Stimulated activated CD4-positive, alpha-beta T cell treated with anti-CD3 and anti-CD28 coated beads, Interleukin-1b, Interleukin-23, amount 100 ng/mL, for 1 hour (primary cell): ENCODE measurements around the gene PPP6C.
"Not testable (repeated sequence)": the region's sequence is repeated elsewhere in the genome, so short reads cannot be mapped to it uniquely, and the experiment has no call there.

Experiments
- DNase-seq, 2 donors: peaks; one replicate each; pipeline ENCODE4 v3.0.0-alpha.2; 2020; ENCODE audit warnings: low read depth in 2 of 2

PPP6C gene

DNA sequence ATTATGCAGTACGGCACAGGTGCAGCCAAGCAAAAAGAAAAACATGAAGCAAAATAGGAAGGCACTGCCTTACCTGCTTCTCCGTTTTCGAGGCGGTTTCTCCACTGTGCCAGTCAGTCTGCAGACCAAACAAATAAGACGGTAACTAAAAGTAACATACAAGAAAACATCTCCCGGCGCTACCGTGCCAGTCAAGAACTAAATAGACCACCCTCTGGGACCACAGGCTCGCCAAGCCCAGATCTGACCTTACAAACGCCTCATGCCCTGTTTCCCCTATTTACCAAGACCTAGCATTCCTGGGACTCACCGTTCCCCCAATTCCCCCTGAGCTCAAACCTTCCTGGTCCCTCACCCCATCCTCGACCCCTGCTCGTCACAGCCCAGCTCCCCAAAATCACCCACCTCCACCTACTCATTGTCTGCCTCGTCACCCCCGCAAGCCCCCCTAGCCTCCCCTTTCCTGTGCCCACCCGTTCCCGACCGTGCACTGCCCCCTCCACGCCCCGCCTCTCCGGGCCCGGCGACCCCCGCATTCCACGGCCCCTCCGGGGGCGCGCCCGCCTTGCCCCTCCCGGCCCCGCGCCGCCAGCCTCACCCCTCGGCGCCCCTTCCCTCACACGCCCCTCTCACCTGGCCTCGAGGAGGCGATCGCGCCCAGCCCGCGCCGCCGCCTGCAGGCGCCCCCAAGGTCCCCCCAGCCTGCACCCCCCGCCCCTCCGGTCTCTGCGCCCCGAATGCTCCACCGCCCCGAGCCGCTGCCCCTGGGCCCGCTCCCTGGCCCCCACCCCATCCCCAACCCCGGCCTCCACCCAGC, 46.8 kb downstream of the PPP6C start:
- no peak for DNase-seq

DNA sequence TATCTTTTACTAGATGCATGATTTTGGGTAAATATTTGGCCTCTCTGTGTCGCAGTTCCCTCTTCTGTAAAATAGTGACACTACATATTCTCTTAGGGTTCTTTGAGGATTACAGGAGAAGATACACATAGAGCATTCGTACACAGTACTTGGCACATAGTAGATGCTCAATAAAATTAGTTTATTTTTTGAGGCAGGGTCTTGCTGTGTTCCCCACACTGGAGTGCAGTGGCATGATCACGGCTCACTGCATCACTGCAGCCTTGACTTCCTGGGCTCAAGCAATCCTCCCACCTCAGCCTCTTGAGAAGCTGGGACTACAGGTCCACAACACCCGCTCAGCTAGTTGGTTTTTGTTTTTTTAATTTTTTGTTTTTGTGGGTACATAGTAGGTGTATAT, 47.9 kb downstream of the PPP6C start:
- no peak for DNase-seq

DNA sequence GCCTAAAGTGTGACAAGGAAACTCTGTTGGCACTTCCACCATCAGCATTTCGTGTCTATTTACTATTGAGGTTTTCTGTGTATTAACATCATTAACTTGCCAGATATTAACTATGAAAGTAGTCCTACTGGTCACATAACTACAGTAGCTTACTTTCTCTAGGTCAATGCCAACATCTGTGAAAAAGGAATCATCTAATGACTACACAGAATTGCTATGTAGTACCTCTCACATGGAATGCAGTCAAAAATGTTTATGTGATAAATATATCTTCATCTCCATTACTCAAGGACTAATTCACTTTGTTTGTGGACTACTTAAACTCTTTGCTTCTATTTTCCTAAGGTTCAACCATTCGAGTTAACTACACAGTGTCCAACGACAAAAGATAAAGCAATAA, 48.4 kb downstream of the PPP6C start:
- no peak for DNase-seq

DNA sequence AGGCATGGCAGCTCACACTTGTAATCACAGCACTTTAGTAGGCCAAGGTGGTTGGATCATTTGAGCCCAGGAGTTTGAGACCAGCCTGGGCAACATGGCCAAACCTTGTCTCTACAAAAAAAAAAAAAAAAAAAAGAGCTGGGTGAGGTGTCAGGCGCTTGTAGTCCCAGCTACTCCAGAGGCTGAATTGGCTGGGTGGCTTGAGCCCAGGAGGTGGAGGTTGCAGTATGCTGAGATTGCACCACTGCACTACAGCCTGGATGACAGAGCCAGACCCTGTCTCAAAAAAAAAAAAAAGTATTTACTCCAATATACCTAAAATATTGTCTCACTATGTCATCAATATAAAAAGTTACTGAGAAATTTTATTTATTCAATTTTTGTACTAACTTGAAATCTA, 49.0 kb downstream of the PPP6C start:
- DNase-seq, result no peak

DNA sequence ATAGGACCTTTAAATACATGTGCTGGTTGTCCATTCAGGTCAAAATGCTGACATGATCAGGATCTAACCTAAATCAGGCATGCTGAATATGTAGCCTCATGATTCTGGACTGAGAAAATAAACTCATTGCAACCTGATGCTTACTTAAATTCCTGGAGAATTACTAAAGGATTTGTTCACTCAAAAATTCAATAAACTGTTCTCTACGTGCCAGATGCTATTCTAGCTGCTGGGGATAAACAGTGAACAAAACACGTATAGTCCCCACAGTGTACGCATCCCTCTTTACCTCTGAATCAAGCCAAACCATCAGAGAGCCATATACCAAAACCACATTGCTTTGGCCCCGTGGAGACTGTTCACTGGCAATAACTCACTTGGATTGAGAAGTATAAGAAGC, 52.4 kb downstream of the PPP6C start:
- DNase-seq, result no peak

- DNase-seq, result no peak
Observed at GRCh38 chr9:125134976-125135375, 54.6 kb downstream of the PPP6C start.

- no peak for DNase-seq
Observed at GRCh38 chr9:125133403-125134329, 55.9 kb downstream of the PPP6C start.

- no peak for DNase-seq
Observed at GRCh38 chr9:125131778-125132177, 57.8 kb downstream of the PPP6C start.

- DNase-seq, result peak; percentile 14 to 50
Observed at GRCh38 chr9:125126019-125126746, 63.4 kb downstream of the PPP6C start.

DNA sequence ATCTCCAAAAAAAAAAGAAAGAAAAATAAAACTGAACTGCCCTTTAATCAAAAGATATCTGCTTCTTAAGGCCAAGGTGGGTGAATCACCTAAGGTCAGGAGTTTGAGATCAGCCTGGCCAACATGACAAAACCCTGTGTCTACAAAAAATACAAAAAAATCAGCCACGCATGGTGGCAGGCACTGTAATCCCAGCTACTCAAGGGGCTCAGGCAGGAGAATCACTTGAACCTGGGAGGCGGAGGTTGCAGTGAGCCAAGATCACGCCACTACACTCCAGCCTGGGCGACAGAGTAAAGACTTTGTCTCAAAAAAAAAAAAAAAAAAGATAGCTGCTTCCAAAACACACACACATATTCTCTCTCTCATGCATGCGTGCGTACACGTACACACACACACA, 64.1 kb downstream of the PPP6C start:
- DNase-seq, result no peak

DNA sequence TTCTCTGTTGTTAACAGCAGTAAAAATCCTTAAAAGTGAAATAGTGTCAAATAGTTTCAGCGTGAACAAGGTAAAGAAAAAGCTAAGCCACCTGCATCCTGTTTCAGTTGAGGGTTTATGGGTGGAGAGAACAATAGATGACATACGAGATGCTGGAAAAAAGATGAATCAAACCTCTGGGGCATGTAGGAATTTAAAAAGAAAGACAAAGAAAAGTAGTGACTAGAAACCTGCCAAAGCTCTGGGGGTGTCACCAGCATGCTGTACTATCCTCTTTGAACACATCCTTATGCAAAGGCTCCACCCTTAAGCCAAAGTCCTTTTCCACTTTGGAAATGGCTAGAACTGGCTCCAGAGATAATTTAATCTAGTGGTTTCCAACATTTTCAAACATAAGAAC, 68.5 kb downstream of the PPP6C start:
- DNase-seq, result no peak

GRCh38 chr9:125119643-125120286, 69.8 kb downstream of the PPP6C start:
- DNase-seq, result no peak

DNA sequence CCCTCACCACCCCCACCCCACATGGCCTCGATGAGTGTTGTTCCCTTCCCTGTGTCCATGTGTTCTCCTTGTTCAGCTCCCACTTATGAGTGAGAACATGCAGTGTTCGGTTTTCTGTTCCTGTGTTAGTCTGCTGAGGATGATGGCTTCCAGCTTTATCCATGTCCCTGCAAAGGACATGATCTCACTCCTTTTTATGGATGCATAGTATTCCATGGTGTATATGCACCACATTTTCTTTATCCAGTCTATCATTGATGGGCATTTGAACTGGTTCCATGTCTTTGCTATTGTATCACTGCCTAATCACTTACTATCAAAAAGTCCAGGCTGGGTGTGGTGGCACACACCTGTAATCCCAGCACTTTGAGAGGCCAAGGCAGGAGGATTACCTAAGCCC, 70.9 kb downstream of the PPP6C start:
- not testable (repeated sequence) for DNase-seq

- not testable (repeated sequence) for DNase-seq
Observed at GRCh38 chr9:125114503-125114902, 75.1 kb downstream of the PPP6C start.

GRCh38 chr9:125110464-125110863, 79.1 kb downstream of the PPP6C start:
- DNase-seq, result no peak

GRCh38 chr9:125108541-125108940, 81.1 kb downstream of the PPP6C start:
- DNase-seq, result not testable (repeated sequence)

DNA sequence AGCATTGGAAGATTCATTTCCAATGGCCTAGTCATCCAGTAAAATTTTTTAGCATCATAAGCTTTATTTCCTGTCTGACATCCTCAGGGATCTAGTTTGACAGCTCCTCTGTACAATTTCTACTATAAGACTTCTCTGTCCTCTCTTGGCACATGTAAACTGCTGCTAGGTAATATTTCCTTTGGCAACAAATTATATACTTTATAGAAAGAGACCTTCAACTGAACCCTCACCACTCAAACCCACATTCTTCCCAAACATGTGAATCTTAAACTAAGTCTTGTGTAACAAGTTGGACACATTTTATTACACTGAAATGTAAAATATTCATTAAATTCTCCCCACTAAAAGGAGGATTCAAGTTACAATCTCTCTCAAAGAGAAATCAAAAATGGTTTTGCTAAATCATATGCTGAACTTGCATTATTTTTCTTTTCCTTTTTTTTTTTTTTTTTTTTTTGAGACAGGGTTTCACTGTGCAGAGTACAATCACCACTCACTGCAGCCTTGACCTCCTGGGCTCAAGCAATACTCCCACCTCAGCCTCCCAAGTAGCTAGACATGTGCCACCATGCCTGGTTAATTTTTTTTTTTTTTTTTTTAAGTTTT, 83.2 kb downstream of the PPP6C start:
- DNase-seq, result no peak

DNA sequence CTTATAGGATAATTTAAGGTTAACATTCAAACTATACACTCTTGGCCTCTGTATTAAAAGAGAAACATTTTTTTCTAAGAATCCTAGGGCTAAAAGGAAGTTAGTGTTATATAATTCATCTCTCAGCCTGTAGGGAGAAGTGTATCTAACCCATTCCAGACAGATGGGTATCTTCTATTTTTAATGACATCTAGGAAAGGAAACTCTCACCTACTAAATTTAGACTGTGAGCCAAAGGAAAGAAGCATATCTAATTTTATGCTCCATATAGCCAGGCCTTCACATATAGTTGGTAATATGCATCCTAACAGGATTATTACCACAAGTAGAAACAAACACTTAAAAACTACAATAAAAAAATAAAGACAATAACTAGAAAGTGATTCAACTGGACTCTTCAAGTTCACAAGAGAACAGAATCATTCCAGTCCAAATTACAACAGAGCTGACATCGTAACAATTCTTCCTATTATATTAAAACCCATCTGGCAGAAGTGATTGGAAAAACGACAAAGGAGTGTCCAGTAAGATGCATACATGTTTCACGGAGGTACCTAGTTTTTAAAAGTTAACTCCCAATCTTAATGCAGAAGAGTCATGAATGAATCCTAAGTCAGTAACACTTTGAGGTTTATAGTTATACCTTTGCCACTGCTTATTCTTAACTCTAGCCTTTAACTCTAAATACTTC, 85.7 kb downstream of the PPP6C start:
- DNase-seq, result no peak

GRCh38 chr9:125103021-125103420, 86.6 kb downstream of the PPP6C start:
- DNase-seq, result no peak

DNA sequence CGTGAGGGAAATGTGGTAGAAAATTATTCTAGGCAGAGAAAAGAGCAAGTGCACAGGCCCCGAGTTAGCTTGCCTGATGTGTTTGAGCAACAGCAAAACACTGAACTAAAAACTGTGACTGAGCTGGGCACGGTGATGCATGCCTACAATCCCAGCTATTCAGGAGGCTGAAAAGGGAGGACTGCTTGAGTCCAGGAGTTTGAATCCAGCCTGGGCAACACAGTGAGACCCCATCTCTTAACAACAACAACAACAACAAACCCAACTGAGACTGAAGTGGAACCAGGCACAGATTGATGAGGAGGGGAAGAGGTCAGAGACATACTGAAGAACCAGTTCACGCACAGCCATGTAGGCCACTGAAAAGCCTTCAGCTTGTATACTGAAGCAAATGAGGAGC, 88.8 kb downstream of the PPP6C start:
- DNase-seq, result no peak

DNA sequence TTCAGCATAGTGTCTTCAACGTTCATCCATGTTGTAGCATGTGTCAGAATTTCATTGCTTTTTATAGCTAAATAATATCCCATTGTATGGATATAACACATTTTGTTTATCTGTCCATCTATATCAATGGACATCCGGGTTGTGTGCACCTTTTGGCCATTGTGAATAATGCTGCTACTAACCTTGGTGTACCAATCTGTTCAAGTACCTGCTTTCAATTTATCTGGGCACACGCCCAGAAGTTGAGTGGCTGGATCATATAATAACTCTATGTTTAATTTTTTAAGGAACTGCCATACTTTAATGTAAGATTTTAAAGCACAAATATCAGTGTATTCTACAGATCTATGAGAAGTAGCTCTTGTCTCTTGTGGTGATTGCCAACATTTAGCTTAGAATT, 89.8 kb downstream of the PPP6C start:
- DNase-seq, result no peak
